Measurements from ENCODE around the gene TAS1R3. TPM values are rescaled to one million over a fixed set of nuclear protein-coding genes. Genes with fewer than 3 reads are reported as not detected.

The TAS1R3 gene
- total RNA-seq, 2 experiments from 2014 or later = 0.13 to 0.14 TPM

DNA sequence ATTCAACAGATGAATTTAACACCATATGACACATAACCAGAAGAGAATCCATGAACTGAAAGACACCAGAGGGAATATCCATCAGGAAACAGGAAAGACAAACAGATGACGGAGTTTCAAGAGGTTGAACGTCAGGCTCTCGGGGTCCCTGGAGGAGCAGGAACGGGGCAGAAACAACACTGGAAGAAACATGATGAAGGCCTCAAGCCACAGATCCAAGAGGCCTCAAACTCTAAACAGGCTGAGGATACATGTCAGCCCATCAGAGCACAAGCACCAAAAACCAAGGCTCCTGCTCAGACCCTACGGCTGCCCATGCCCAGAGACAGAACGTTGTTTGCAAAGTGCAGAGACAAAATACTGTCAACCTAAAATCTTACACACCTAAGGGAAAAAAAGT is 13.7 kb upstream of the TAS1R3 start:
- no peaks in the 10 kb centered on the region for H3K27me3 Mint-ChIP-seq
- ChIA-PET CTCF (no interaction called here), POLR2A (interaction anchor here (0.7 kb wide), 2 partner anchors 20 to 246 kb away, joined by 3 to 4 read pairs; no protein-coding TSS in a partner anchor)
- intact Hi-C loops (cut with micrococcal nuclease) = no loop called here
- H3K4me1 Mint-ChIP-seq (ENCODE audit: low read depth) = peaks cover 13% of the 10 kb centered on the region
- TF ChIP-seq, protein P1, sequence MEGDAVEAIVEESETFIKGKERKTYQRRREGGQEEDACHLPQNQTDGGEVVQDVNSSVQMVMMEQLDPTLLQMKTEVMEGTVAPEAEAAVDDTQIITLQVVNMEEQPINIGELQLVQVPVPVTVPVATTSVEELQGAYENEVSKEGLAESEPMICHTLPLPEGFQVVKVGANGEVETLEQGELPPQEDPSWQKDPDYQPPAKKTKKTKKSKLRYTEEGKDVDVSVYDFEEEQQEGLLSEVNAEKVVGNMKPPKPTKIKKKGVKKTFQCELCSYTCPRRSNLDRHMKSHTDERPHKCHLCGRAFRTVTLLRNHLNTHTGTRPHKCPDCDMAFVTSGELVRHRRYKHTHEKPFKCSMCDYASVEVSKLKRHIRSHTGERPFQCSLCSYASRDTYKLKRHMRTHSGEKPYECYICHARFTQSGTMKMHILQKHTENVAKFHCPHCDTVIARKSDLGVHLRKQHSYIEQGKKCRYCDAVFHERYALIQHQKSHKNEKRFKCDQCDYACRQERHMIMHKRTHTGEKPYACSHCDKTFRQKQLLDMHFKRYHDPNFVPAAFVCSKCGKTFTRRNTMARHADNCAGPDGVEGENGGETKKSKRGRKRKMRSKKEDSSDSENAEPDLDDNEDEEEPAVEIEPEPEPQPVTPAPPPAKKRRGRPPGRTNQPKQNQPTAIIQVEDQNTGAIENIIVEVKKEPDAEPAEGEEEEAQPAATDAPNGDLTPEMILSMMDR (IDR thresholded peaks at IDR 0.05) = no peak
- H3K27ac Mint-ChIP-seq = no peak overlapping the region
- ATAC-seq = no peak
- no peak for DNase-seq
- no peaks in the 10 kb centered on the region for H3K9me3 Mint-ChIP-seq
- H3K4me3 Mint-ChIP-seq = no peak overlapping the region
- peaks cover 33% of the 10 kb centered on the region for H3K36me3 Mint-ChIP-seq (ENCODE audit: low read depth)

DNA sequence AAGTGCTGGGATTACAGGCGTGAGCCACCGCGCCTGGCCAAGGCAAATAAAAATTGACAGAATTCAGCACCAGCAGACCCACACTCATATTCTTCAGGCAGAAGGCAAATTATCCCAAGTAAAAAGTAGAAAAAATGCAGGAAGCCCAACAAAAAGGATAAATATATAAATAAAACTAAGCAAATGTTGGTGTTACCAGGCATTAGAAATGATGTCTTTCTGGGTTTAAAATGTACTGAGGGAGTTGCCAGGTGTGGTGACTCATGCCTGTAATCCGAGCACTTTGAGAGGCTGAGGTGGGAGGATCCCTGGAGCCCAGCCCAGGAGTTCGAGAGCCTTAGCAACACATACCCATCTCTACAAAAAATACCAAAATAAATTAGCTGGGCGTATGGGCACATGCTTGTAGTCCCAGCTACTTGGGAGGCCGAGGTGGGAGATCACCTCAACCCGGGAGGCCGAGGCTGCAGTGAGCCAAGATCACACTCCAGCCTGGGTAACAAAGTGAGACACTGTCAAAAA is 12.9 kb upstream of the TAS1R3 start:
- TF ChIP-seq, protein P1 (IDR thresholded peaks at IDR 0.05) = no peak
- Mint-ChIP-seq H3K36me3 (ENCODE audit: low read depth) (peaks cover 28% of the 10 kb centered on the region), H3K9me3 (no peaks in the 10 kb centered on the region), H3K4me1 (ENCODE audit: low read depth) (peaks cover 17% of the 10 kb centered on the region), H3K27me3 (no peaks in the 10 kb centered on the region), H3K4me3 (no peak overlapping the region), H3K27ac (no peak overlapping the region)
- ATAC-seq (no peak), DNase-seq (no peak)
- ChIA-PET POLR2A (interaction anchor here (3.2 kb wide), 1 partner anchor 9 kb away, joined by 9 read pairs; no protein-coding TSS in a partner anchor), CTCF (no interaction called here)
- intact Hi-C loops (cut with micrococcal nuclease) = no loop called here

DNA sequence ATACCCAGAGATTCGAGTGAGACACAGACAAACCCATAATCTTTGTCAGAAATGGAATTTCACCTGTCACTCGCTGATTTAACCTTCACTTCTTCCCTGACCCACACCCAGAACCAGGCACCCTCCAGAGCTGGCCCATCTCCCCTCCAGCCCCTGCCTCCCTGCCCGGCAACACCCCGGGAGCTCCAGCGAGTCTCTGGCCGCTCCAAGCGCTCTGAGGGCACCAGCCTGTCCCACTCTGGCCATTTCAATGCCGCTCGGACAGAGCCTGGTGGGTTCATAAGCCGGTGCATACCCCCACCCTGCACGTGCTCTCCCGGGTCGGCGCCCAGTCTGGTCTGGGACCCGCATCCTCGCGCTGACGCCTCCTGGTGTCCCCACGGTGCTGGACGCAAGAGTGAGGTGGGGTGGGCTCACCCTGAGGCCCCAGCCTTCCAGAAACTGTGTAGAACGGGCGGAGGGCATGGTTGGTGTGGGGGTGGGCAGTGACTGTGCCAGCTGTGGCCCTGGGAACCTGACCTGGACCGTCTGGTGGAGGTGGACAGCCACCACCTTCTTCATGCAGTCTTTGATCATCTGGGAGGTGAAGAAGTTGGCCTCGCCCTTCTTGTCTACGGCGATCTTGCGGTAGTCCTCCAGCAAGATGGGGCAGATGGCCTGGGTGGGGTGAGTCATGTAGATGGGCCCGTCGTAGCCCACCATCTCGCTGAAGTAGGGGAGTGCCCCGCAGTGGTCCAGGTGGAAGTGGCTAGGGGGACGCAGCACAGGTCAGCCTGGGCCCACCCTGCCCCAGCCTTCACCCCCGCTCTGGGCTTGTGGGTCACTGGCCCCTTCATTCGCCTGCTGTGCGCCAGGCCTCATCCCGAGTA is 12.1 kb upstream of the TAS1R3 start:
- peaks cover 23% of the 10 kb centered on the region for H3K36me3 Mint-ChIP-seq (ENCODE audit: low read depth)
- DNase-seq = no peak
- TF ChIP-seq, protein P1 (IDR thresholded peaks at IDR 0.05) = no peak
- no peak overlapping the region for H3K4me3 Mint-ChIP-seq
- ChIA-PET POLR2A (interaction anchor here (3.2 kb wide), 1 partner anchor 9 kb away, joined by 9 read pairs; no protein-coding TSS in a partner anchor), CTCF (no interaction called here)
- no peak overlapping the region for H3K27ac Mint-ChIP-seq
- no peaks in the 10 kb centered on the region for H3K9me3 Mint-ChIP-seq
- ATAC-seq = no peak
- intact Hi-C loops (cut with micrococcal nuclease) = no loop called here
- H3K27me3 Mint-ChIP-seq = no peaks in the 10 kb centered on the region
- peaks cover 22% of the 10 kb centered on the region for H3K4me1 Mint-ChIP-seq (ENCODE audit: low read depth)

DNA sequence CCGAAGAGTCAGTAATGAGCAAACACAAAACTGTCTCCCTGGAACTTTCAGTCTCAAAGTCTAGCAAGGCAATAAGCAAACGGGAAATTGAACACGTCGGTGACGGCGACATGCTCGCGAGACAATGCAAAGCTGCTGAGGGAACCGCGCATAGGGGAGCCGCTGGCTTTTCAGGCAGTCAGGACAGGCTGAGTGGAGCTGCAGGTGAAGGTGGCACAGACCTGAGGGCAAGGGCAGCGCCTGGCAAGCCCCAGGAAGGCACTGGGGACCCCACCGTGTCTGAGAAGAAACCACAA is 11.5 kb upstream of the TAS1R3 start:
- H3K9me3 Mint-ChIP-seq = no peaks in the 10 kb centered on the region
- intact Hi-C loops (cut with micrococcal nuclease) = no loop called here
- DNase-seq (no peak), ATAC-seq (no peak)
- H3K4me3 Mint-ChIP-seq = no peak overlapping the region
- TF ChIP-seq, protein P1 (IDR thresholded peaks at IDR 0.05) = no peak
- peaks cover 24% of the 10 kb centered on the region for H3K4me1 Mint-ChIP-seq (ENCODE audit: low read depth)
- POLR2A ChIA-PET = interaction anchor here (3.2 kb wide), 1 partner anchor 10 kb away, joined by 9 read pairs; no protein-coding TSS in a partner anchor
- H3K27me3 Mint-ChIP-seq = no peaks in the 10 kb centered on the region
- peaks cover 23% of the 10 kb centered on the region for H3K36me3 Mint-ChIP-seq (ENCODE audit: low read depth)
- CTCF ChIA-PET = no interaction called here
- H3K27ac Mint-ChIP-seq = no peak overlapping the region
